Measurements from ENCODE around the gene ACSM5.
"Not testable (repeated sequence)": the region's sequence is repeated elsewhere in the genome, so short reads cannot be mapped to it uniquely, and the experiment has no call there.

ACSM5 gene

DNA sequence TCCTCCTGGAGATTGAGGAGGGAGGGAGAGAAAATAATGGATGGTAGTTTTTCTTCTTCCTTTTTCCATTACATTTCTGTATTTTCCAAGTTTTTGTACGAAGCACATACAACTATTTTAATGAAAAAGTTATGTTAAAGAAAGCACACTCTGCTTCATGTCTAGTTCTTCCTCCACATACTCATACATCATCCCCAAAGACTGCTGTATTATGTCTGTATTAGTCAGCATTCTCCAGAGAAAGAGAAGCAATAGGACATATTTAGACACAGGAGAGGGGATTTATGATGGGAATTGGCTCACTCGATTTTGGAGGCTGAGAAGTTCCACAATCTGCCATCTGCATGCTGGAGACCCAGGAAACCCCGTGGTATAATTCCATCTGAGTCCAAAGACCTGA is 31.9 kb downstream of the ACSM5 start:
- TF ChIP-seq, protein P1, sequence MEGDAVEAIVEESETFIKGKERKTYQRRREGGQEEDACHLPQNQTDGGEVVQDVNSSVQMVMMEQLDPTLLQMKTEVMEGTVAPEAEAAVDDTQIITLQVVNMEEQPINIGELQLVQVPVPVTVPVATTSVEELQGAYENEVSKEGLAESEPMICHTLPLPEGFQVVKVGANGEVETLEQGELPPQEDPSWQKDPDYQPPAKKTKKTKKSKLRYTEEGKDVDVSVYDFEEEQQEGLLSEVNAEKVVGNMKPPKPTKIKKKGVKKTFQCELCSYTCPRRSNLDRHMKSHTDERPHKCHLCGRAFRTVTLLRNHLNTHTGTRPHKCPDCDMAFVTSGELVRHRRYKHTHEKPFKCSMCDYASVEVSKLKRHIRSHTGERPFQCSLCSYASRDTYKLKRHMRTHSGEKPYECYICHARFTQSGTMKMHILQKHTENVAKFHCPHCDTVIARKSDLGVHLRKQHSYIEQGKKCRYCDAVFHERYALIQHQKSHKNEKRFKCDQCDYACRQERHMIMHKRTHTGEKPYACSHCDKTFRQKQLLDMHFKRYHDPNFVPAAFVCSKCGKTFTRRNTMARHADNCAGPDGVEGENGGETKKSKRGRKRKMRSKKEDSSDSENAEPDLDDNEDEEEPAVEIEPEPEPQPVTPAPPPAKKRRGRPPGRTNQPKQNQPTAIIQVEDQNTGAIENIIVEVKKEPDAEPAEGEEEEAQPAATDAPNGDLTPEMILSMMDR (IDR thresholded peaks at IDR 0.05; ENCODE audit: insufficient read depth, low read depth, low read length, missing control alignments), result no peak
- DNase-seq (ENCODE audit: low read depth), result no peak
- no peak overlapping the region for H3K4me3 ChIP-seq (ENCODE audit: low read length)

DNA sequence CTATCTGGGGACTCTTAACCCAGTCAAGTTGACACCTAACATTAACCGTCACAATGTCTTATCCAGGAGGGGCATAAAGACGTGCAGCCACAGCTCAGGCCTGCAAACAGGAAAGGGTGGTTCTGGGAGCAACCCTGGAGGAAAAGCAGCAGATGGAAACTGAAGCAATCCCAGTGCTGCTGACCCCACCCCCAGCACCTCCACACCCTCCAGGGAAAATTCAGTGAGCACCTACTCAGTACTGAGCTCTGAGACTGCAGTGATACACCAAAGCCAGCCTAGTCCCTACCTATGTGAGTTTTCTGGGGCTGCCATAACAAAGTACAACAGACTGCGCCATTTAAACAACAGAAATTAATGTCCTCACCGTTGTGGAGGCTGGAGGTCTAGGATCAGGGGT is 32.5 kb downstream of the ACSM5 start:
- not testable (repeated sequence) for H3K4me3 ChIP-seq (ENCODE audit: low read length); DNase-seq (ENCODE audit: low read depth)

DNA sequence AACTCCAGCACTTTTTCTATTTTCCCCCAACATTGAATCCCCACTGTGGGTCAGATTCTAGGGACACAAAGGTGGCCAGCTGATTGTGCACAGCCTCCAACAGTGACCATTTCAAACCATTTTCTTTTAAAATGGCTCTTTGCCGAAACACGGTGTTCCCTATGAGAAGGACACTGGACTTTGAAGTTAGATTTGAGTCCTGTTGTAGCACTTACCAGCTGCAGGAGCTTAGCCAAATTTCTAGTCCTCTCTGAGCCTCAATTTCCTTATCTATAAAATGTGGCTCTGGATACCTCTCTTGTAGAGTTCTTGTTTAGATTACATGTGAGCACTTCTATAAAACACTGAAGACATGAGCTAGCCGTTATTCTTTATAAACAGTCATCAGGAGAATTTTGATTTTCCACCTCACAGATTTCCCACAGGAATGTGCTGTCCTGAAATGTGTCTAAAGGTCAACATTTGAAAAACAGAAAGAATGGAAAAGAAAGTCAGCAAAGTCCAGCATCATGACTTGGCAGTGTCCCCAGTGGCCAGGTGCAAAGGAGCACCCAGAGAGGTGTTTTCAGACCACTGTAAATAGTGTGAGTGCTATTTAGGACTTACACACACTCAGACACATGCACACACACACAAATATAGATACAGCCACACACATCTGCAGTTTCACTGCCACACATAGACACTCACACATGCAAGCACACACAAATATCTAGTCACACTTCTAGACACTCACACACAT is 37.5 kb downstream of the ACSM5 start:
- DNase-seq (ENCODE audit: low read depth); H3K4me3 ChIP-seq (ENCODE audit: low read length): not testable (repeated sequence)

DNA sequence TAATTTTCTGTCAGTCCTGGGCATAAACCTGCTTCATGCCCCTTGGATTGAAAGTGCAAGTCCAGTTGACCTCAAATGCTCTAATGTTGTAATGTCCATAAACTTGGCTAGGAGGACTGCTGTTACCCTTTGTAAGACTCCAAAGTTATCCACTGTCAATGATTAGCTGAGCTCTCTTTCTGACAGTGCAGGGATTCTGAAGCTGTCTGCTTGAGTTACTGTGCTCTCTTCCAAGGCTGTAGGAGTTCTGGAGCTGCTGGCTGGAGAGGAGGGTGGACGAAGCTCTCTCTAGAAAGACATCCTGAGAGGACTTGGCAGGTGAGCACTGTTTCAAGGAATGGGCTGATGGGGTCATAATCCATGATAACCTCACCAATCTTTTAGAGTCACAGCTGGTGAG is 42.0 kb downstream of the ACSM5 start, which contains the start of gene ACSM2A:
ACSM2A (plus strand) TSS at position 158 of the 400 bp plus-strand sequence. CDS start 8,594 bp downstream, outside the sequence.
- not testable (repeated sequence) for H3K4me3 ChIP-seq (ENCODE audit: low read length); DNase-seq (ENCODE audit: low read depth)

DNA sequence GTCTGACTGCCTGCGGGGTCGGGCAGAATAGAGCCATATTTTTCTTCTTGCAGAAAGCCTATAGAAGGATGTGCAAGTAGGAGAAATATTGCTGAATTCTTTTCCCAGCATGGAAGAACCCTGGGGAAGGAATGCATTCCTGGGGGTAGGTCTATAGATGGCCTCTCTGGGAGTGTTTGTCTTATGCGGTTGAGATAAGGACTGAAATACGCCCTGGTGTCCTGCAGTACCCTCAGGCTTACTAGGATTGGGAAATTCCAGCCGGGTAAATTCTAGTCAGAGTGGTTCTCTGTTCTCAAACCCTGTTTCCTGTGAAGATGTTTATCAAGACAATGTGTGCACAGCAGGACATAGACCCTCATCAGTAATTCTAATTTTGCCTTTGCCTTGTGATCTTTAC is 44.3 kb downstream of the ACSM5 start:
- DNase-seq (ENCODE audit: low read depth); H3K4me3 ChIP-seq (ENCODE audit: low read length): not testable (repeated sequence)

DNA sequence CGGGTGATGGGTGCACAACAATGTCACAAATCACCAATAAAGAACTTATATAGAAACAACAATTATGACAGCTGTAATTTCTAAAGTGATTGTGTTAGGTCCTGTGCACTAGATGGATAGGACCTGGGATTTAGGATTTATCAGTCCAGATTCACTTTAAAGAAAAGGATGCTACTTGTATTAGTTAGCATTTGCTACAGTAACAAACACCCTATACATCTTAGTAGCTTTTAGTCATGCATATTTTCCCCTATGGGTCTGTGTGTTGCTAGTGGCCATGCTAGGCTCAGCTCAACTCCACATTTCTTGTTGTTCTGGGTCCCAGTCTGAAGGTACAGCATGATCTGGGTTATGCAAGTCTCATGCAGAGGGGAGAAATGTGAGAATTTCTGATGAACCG is 49.9 kb downstream of the ACSM5 start:
- H3K4me3 ChIP-seq (ENCODE audit: low read length); DNase-seq (ENCODE audit: low read depth): not testable (repeated sequence)

DNA sequence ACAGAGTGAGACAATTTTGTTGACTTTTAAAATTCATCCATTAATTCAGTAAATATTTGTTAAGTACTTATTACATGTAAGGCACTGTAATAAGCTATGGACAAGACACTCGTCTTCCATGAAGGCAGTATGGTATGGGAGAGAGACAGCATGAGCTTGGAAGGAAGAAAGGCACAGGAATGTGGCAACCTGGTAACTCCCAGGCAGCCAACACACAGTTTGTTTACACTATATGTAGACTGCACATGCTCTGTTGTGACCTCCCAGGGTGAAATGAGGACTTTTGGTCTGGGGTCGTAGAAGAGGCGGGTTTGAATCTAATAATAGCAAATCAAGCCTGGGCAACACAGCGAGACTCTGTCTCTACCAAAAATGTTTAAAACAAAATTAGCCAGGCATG is 51.0 kb downstream of the ACSM5 start:
- DNase-seq (ENCODE audit: low read depth); H3K4me3 ChIP-seq (ENCODE audit: low read length): not testable (repeated sequence)

DNA sequence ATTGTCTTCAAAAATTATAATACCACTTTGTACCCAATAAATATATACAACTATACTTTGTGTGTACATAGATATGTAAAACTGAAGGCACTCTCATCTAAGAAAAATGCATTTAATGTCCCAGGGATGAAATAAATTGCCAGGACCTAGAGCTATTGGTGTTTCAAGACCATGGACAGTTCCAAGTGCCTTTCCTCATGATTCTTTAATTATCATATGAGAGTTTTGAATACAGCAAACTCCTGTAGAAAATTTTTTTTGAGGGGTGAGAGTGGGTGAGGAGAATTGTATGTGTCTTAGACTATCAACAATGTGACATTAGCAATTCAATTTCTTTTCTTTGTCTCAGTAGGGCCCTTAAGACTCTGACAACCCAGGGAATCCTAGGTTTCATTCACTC is 59.6 kb downstream of the ACSM5 start:
- not testable (repeated sequence) for DNase-seq (ENCODE audit: low read depth); H3K4me3 ChIP-seq (ENCODE audit: low read length)

DNA sequence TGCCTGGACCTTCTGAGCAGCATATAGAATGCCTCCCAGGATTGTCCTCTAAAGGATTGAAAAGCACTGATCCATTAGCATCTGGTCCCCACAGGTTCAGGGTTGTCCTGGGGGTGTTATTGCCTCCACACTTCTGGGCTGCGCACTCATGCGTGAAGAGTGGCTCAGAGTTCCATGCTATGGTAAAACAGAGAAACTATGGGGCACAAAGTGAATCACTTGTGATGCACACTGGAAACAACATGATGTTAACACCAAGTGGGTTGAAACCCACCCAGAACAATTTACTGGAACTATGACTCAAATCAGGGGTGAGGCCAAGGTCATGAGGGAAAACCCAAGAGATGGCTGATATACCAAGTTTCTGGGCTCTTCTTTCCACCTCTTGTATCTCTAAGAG is 60.6 kb downstream of the ACSM5 start:
- H3K4me3 ChIP-seq (ENCODE audit: low read length); DNase-seq (ENCODE audit: low read depth): not testable (repeated sequence)

DNA sequence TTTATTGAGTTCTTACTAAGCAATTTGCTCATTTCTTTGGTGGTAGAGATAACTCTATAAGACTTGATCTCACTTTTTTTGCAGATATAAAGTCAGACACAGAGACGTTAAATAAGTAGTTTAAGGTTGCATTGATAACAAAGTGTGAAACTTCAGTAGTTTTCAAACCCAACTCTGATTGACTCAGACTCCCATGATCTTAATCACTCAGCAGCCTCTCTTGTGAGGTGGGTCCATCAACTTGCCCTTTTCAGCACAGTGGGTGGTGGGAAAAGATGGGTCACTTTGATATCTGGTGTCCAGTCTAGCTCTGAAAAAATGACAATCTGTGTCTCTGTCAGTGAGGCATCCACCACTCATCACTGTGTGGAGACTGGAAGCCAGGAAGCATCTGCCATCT is 61.4 kb downstream of the ACSM5 start:
- not testable (repeated sequence) for DNase-seq (ENCODE audit: low read depth); H3K4me3 ChIP-seq (ENCODE audit: low read length)

DNA sequence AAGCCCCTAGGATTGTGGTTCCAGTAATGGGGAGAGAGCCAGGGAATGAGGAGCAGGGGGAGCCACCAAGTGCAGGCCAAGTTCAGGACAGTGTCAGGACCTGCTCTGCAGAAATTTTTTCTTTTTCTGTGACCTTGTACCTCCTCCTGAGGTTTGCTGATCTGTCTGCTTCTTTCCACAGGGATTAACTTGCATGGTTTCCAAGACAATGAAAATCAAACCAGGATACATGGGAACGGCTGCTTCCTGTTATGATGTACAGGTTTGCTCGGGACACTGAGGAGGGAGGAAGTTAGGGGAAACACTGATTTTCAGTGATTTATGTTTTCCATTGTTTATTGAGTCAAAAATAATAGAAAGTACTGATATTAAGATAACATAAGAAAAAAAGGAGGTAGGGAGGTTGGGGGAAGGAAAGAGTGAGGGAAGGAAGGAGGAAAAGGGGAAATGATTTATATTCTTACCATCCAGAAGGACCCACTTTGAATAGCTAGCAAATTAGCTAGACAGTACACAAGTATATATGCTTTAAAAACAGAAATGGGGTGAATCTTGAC is 67.9 kb downstream of the ACSM5 start:
- DNase-seq (ENCODE audit: low read depth); H3K4me3 ChIP-seq (ENCODE audit: low read length): not testable (repeated sequence)

DNA sequence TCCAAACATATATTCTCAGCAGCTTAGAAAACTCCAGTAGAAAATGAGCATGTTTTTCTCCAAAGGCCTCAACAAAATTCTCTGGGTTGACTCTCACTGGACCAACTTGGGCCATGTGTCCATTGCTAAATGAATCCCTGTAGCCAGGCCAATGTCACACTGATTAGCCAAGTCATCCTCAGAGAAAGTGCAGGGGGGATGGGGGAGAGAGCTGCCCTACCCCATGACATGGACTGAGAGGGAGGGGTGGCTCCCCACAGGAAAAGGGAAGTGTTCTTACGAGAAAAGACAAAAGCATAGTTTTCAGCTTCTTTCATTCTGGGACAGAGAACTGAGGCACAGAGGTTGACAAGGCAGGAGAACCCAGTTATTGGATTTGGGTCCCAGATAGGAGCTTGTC is 74.7 kb downstream of the ACSM5 start:
- not testable (repeated sequence) for DNase-seq (ENCODE audit: low read depth); H3K4me3 ChIP-seq (ENCODE audit: low read length)

DNA sequence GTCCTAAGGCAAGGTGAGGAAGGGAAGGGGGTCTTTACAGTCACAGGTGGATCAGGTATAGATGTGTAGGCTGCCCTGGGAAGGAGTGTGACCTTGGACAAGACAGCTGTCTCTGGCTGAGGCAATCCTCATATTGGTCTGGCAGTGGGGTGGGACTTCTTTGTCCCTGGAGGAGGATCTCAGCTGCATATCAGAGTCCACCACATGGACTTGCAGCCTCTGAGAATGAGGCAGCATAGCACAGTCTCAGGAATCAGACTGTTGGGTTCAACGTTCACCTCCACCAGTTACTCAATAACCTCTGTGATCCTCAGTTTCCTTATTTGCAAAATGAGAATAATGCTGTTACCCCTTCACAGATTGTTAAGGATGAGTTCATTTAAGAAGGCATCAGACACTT is 75.4 kb downstream of the ACSM5 start:
- DNase-seq (ENCODE audit: low read depth), result no peak
- TF ChIP-seq, protein P1 (IDR thresholded peaks at IDR 0.05; ENCODE audit: insufficient read depth, low read depth, low read length, missing control alignments), result no peak
- H3K4me3 ChIP-seq (ENCODE audit: low read length), result no peak overlapping the region
